Heart right ventricle (tissue), 16 donors: ENCODE measurements around the gene PCDHGB5. TPM values are rescaled to one million over a fixed set of nuclear protein-coding genes. Genes with fewer than 3 reads are reported as not detected.
"Not testable (repeated sequence)": the region's sequence is repeated elsewhere in the genome, so short reads cannot be mapped to it uniquely, and the experiment has no call there.

ENCODE experiments used
- ATAC-seq, 8 donors: fragments of 200-7000 bp; cut with Tn5 transposase; one replicate each; pipeline ENCODE4 v1.9.1; 2020; ENCODE audit warnings: mild to moderate bottlenecking in 8 of 8, moderate library complexity in 8 of 8, moderate number of reproducible peaks in 1 of 8
- DNase-seq, 2 donors: peaks; one replicate each; pipeline ENCODE4 v3.0.0-alpha.2; 2020
- H3K27ac ChIP-seq, 10 donors: fragments of 200-600 bp; sonication (generic) in 2 of 10; one replicate each; pipeline versions ENCODE4 v1.5.0 to v1.8.0; 2020 to 2022; ENCODE audit warnings: mild to moderate bottlenecking in 3 of 10
- H3K27me3 ChIP-seq, 7 donors: fragments of 200-600 bp; one replicate each; pipeline ENCODE4 v1.8.0; 2021 to 2022; ENCODE audit warnings: mild to moderate bottlenecking in 2 of 7
- H3K36me3 ChIP-seq, 9 donors: fragments of 200-600 bp; sonication (generic) in 1 of 9; one replicate each; pipeline versions ENCODE4 v1.5.0 to v1.8.0; 2020 to 2022; ENCODE audit warnings: mild to moderate bottlenecking in 2 of 9
- H3K4me1 ChIP-seq, 9 donors: fragments of 200-600 bp; sonication (generic) in 1 of 9; one replicate each; pipeline versions ENCODE4 v1.5.0 to v1.8.0; 2020 to 2022; ENCODE audit warnings: mild to moderate bottlenecking in 4 of 9
- H3K4me3 ChIP-seq, 10 donors: fragments of 200-600 bp; sonication (generic) in 2 of 10; one replicate each; pipeline versions ENCODE4 v1.5.0 to v1.8.0; 2020 to 2022; ENCODE audit warnings: mild to moderate bottlenecking in 7 of 10, moderate library complexity in 2 of 10
- H3K9me3 ChIP-seq, 11 donors: fragments of 200-600 bp in 10 of 11; sonication (generic) in 2 of 11; one replicate each; pipeline versions ENCODE4 v1.5.0 to v1.8.0; 2013 to 2022; ENCODE audit warnings: mild to moderate bottlenecking in 2 of 11, control low read depth in 1 of 11, moderate library complexity in 1 of 11
- WGBS, 2 donors: extraction: QIAGEN DNeasy Blood & Tissue Kit; methylation state at CpG; one replicate each; pipeline ENCODE4 v1.1.7; 2013; ENCODE audit warnings: inconsistent platforms in 1 of 2; 5-methylcytosine and 5-hydroxymethylcytosine counted together
- intact Hi-C, 10 donors: fragments of 100-400 bp; cut with DNase I; formaldehyde crosslinking; loops; one replicate each; pipeline versions ENCODE4 v1.11.1 to v1.14.2; 2022
- long read RNA-seq, 3 donors: library from polyadenylated mRNA; unstranded; transcript quantifications; one replicate each; pipeline ENCODE4 v2.0.0, GENCODE V29; 2020 to 2021
- polyA plus RNA-seq, 2 donors: library from polyadenylated mRNA; stranded (reverse); fragments of 200-250 nt; gene quantifications; one replicate each; pipeline ENCODE4 v1.2.3, GENCODE V29; 2013
- total RNA-seq, 10 donors: library from RNA; stranded (reverse); fragmentation: NEBNext Ultra II Directional in 3 of 10; extraction: Animal tissue kit (Norgen Biotek cat#: 25700) in 3 of 10; gene quantifications; one replicate each; pipeline versions ENCODE4 v1.2.1 to v1.2.4, GENCODE V29; 2021 to 2023
- TF ChIP-seq, protein P1 (sequence below), 9 donors: fragments of 200-600 bp; sonication (generic) in 2 of 9; IDR thresholded peaks; one replicate each; pipeline versions ENCODE4 v1.5.0 to v1.8.0; 2021 to 2022; ENCODE audit warnings: antibody characterized with exemption in 9 of 9, mild to moderate bottlenecking in 5 of 9, moderate library complexity in 1 of 9
- donor health status: Arrhythmogenic right ventricular cardiomyopathy.
- donor health status: ischemic (EF 13 %, LVEDD 7.1; RV severe dilation, severe dysfunction).
- donor health status: healthy with polysubstance abuse.
- donor health status: DM: no; HTN: yes; CAD: no.
- donor health status: DM: no; HTN: no; CAD: no.
- donor health status: ischemic (EF 25% LVEDD 6.9; RV normal size, moderate dysfunction).
- donor health status: ischemic (EF 25% LVEDD 5.7; RV mildly dilated, moderate dysfunction).
- donor health status: healthy.
- donor health status: DM: yes; HTN: yes; CAD: no.
- donor health status: Ischemic cardiomyopathy.
- donor health status: ischemic (EF 35%, LVEDD 5.7; RV mildly dilated, moderate dysfunction).
- donor health status: nonischemic (EF 11% LVEDD 7.7; RV severe dilation, severe dysfunction).
- donor health status: DM: yes; HTN: yes; CAD: no.
- donor health status: PGD.
- donor health status: ischemic (EF 29% LVEDD 5.4; RV normal size, mild dysfunction).
- donor health status: nonischemic (EF 23%, LVEDD 6.1; RV moderate dilation, normal function).

Gene PCDHGB5
- total RNA-seq = 10 to 100 TPM in 2 of 10 donors, 1 to 10 TPM in 8; 6.6 to 12.1 (median 8.2) TPM
- 1 to 10 TPM; 1.6 to 3.8 TPM for polyA plus RNA-seq
- long read RNA-seq, donor 1, partial matches to known transcripts = 0 of 2 reads
- long read RNA-seq, donor 1, other reads (novel, unspliced or antisense) = 0 of 2 reads
- long read RNA-seq, donor 2 = 0 reads
- long read RNA-seq, donor 3, partial matches to known transcripts = 0 of 1 reads
- long read RNA-seq, donor 3, other reads (novel, unspliced or antisense) = 0 of 1 reads

DNA sequence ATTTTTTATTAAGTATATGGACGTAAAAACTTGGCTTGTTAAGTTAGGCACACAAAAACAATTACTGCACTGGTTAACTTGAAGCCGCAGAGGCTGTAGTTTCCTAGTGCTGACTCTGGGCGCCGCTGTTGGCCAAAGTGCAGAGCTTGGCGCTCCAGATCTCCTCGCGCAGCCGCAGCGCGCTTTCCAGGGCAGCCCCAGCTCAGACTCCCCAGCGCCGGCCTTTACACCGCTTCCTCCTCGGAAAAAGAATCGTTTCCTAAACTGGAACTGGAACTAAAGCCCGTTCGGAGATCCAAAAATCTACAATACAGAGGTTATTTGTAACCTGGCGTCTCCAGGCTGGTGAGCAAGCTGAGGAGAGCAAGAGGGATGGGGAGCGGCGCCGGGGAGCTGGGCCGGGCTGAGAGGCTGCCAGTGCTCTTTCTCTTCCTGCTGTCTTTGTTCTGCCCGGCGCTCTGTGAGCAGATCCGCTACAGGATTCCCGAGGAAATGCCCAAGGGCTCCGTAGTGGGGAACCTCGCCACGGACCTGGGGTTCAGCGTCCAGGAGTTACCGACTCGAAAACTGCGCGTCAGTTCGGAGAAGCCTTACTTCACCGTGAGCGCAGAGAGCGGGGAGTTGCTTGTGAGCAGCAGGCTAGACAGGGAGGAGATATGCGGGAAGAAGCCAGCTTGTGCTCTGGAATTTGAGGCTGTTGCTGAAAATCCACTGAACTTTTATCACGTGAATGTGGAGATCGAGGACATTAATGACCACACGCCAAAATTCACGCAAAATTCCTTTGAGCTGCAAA lies at the start of gene PCDHGB5:
PCDHGB5 (plus strand) TSS at position 192 of the 796 bp plus-strand sequence; CDS start at position 373, 181 bp downstream.
- intact Hi-C loops, H3K4me1 ChIP-seq: not testable (repeated sequence)
- TF ChIP-seq, protein P1, sequence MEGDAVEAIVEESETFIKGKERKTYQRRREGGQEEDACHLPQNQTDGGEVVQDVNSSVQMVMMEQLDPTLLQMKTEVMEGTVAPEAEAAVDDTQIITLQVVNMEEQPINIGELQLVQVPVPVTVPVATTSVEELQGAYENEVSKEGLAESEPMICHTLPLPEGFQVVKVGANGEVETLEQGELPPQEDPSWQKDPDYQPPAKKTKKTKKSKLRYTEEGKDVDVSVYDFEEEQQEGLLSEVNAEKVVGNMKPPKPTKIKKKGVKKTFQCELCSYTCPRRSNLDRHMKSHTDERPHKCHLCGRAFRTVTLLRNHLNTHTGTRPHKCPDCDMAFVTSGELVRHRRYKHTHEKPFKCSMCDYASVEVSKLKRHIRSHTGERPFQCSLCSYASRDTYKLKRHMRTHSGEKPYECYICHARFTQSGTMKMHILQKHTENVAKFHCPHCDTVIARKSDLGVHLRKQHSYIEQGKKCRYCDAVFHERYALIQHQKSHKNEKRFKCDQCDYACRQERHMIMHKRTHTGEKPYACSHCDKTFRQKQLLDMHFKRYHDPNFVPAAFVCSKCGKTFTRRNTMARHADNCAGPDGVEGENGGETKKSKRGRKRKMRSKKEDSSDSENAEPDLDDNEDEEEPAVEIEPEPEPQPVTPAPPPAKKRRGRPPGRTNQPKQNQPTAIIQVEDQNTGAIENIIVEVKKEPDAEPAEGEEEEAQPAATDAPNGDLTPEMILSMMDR (IDR thresholded peaks at IDR 0.05) = peak; percentile 33 to 68 (median 62)
- Histone ChIP-seq H3K36me3 (peaks cover 0 to 31% (median under 1%) of the 10 kb centered on the region in 9 donors), H3K27me3 (peaks cover 0 to 84% (median 0%) of the 10 kb centered on the region in 7 donors), H3K9me3 (peaks cover 0 to 94% (median 49%) of the 10 kb centered on the region in 11 donors), H3K4me3 (peak within 1 kb of the TSS in 7 of 10 donors; percentile 22 to 46 (median 42)), H3K27ac (peak within 1 kb of the TSS in 3 of 10 donors; percentile 44 to 49 (median 45))
- 11 to 15% methylated on average over 23 to 24 of the region's 43 CpGs for WGBS, 2 donors
- peak; percentile 80 to 98 (median 92) for ATAC-seq
- peak in 1 of 2 donors; percentile 50 for DNase-seq

DNA sequence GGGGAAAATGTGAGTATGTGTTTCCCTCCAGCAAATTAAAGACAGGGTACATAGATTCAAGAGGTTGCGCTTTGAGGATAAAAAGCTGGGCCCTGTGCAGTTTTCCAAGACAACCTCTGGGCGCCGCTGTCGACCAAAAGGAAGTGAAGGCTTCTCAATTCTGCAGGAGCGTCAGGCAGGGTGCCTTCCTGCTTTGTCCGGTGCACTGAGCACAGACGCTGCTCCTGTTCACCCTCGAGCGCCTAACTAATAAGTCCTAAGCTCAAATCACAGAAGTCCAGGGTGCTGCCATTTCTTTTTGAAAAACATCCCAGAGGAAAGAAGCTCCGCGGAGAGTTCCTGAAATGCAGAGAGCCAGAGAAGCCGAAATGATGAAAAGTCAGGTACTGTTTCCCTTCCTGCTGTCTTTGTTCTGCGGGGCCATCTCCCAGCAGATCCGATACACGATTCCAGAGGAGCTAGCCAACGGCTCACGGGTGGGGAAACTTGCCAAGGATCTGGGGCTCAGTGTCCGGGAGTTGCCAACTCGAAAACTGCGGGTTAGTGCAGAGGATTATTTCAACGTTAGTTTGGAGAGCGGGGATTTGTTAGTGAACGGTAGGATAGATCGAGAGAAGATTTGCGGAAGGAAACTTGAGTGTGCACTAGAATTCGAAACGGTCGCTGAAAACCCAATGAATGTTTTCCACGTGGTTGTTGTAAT lies 47.7 kb upstream of the PCDHGB5 start, which contains the start of gene PCDHGB1:
PCDHGB1 (plus strand) TSS at position 183 of the 703 bp plus-strand sequence; CDS start at position 345, 162 bp downstream.
- DNase-seq (peak; percentile 52 to 60), ATAC-seq (peak; percentile 50 to 88 (median 72))
- Histone ChIP-seq H3K4me3 (peak within 1 kb of the TSS in 8 of 10 donors; percentile 1 to 34 (median 26)), H3K4me1 (peaks cover 0 to 36% (median 4%) of the 10 kb centered on the region in 9 donors), H3K27me3 (peaks cover 0 to 29% (median 0%) of the 10 kb centered on the region in 7 donors), H3K36me3 (peaks cover 0 to 34% (median 0%) of the 10 kb centered on the region in 9 donors), H3K27ac (peak within 1 kb of the TSS in 1 of 10 donors; percentile 5), H3K9me3 (peaks cover 0 to 96% (median 39%) of the 10 kb centered on the region in 11 donors)
- intact Hi-C loops = loop anchor here in 3 of 10 donors (5.0 to 10.0 kb wide), 3 partner anchors 42 to 215 kb away; partner anchors contain the start of genes PCDHGA8 (in 1 of the 3), PCDHGA9 (in 1 of the 3) and PCDHGB6 (in 1 of the 3)
- WGBS, 2 donors = 21 to 24% methylated on average over 29 of the region's 29 CpGs
- TF ChIP-seq, protein P1 (IDR thresholded peaks at IDR 0.05) = peak in 8 of 9 donors; percentile 21 to 62 (median 54)

DNA sequence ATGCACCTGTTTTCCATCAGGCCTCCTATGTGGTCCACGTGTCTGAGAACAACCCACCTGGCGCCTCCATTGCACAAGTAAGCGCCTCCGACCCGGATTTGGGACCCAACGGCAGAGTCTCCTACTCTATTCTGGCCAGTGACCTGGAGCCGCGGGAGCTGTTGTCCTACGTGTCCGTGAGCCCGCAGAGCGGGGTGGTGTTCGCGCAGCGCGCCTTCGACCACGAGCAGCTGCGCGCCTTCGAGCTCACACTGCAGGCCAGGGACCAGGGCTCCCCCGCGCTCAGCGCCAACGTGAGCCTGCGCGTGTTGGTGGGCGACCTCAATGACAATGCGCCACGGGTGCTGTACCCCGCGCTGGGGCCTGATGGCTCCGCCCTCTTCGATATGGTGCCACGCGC lies 46.2 kb upstream of the PCDHGB5 start:
- intact Hi-C loops = loop anchor here in 2 of 10 donors (5.0 to 10.0 kb wide), 2 partner anchors 41 to 53 kb away; partner anchors contain the start of genes PCDHGA8 (in 1 of the 2), PCDHGA9 (in 1 of the 2) and PCDHGB6 (in 1 of the 2)
- Histone ChIP-seq H3K27ac (no peak overlapping the region), H3K9me3 (peaks cover 0 to 98% (median 47%) of the 10 kb centered on the region in 11 donors), H3K4me1 (peaks cover 0 to 38% (median 5%) of the 10 kb centered on the region in 9 donors), H3K4me3 (no peak overlapping the region), H3K36me3 (peaks cover 0 to 44% (median 0%) of the 10 kb centered on the region in 9 donors), H3K27me3 (peaks cover 0 to 37% (median 0%) of the 10 kb centered on the region in 7 donors)
- DNase-seq = no peak
- ATAC-seq = no peak
- TF ChIP-seq, protein P1 (IDR thresholded peaks at IDR 0.05) = no peak
- WGBS, 2 donors = 35 to 41% methylated on average over 31 to 32 of the region's 36 CpGs
